Measurements from ENCODE around the gene PACS1.
"Not testable (repeated sequence)": the region's sequence is repeated elsewhere in the genome, so short reads cannot be mapped to it uniquely, and the experiment has no call there.

PACS1 gene

GRCh38 chr11:66106786-66107599 lies 36.9 kb downstream of the PACS1 start:
- DNase-seq (ENCODE audit: insufficient read length, low spot score), result no peak

GRCh38 chr11:66107600-66108510 lies 37.8 kb downstream of the PACS1 start:
- FAIRE-seq, result peak; percentile 26
- DNase-seq (ENCODE audit: insufficient read length, low spot score), result no peak

More at GRCh38 chr11:66106786-66107599, 36.9 kb downstream of the PACS1 start:
- no peak for FAIRE-seq

- FAIRE-seq, result no peak
Measured at GRCh38 chr11:66109294-66109693, 39.2 kb downstream of the PACS1 start.

GRCh38 chr11:66111158-66111557 lies 41.1 kb downstream of the PACS1 start:
- no peak for FAIRE-seq

More at GRCh38 chr11:66109294-66109693, 39.2 kb downstream of the PACS1 start:
- DNase-seq (ENCODE audit: insufficient read length, low spot score), result no peak

GRCh38 chr11:66112041-66112491 lies 42.0 kb downstream of the PACS1 start:
- DNase-seq (ENCODE audit: insufficient read length, low spot score) (no peak), FAIRE-seq (peak; percentile 47)

More at GRCh38 chr11:66111158-66111557, 41.1 kb downstream of the PACS1 start:
- DNase-seq (ENCODE audit: insufficient read length, low spot score), result no peak

GRCh38 chr11:66112601-66113499 lies 42.8 kb downstream of the PACS1 start:
- DNase-seq (ENCODE audit: insufficient read length, low spot score) (no peak), FAIRE-seq (peak; percentile 80)

GRCh38 chr11:66114957-66115356 lies 44.9 kb downstream of the PACS1 start:
- FAIRE-seq, result not testable (repeated sequence)

GRCh38 chr11:66115638-66116301 lies 45.7 kb downstream of the PACS1 start:
- FAIRE-seq (peak; percentile 97), DNase-seq (ENCODE audit: insufficient read length, low spot score) (no peak)

More at GRCh38 chr11:66114957-66115356, 44.9 kb downstream of the PACS1 start:
- not testable (repeated sequence) for DNase-seq (ENCODE audit: insufficient read length, low spot score)

- DNase-seq (ENCODE audit: insufficient read length, low spot score) (no peak), FAIRE-seq (no peak)
Measured at GRCh38 chr11:66116576-66117361, 46.7 kb downstream of the PACS1 start.

GRCh38 chr11:66118847-66119246 lies 48.8 kb downstream of the PACS1 start:
- DNase-seq (ENCODE audit: insufficient read length, low spot score), result no peak
- FAIRE-seq, result no peak

- FAIRE-seq, result no peak
- no peak for DNase-seq (ENCODE audit: insufficient read length, low spot score)
Measured at GRCh38 chr11:66119348-66120133, 49.5 kb downstream of the PACS1 start.

- DNase-seq (ENCODE audit: insufficient read length, low spot score), result no peak
- no peak for FAIRE-seq
Measured at GRCh38 chr11:66121466-66121865, 51.4 kb downstream of the PACS1 start.

- FAIRE-seq, result no peak
- no peak for DNase-seq (ENCODE audit: insufficient read length, low spot score)
Measured at GRCh38 chr11:66123902-66124301, 53.8 kb downstream of the PACS1 start.

GRCh38 chr11:66124564-66124963 lies 54.5 kb downstream of the PACS1 start:
- no peak for DNase-seq (ENCODE audit: insufficient read length, low spot score)
- no peak for FAIRE-seq

GRCh38 chr11:66126064-66126463 lies 56.0 kb downstream of the PACS1 start:
- DNase-seq (ENCODE audit: insufficient read length, low spot score), result no peak

GRCh38 chr11:66126808-66127555 lies 56.9 kb downstream of the PACS1 start:
- FAIRE-seq (peak; percentile 89), DNase-seq (ENCODE audit: insufficient read length, low spot score) (no peak)

More at GRCh38 chr11:66126064-66126463, 56.0 kb downstream of the PACS1 start:
- peak; percentile 87 for FAIRE-seq

GRCh38 chr11:66130978-66131377 lies 60.9 kb downstream of the PACS1 start:
- FAIRE-seq, result no peak
- no peak for DNase-seq (ENCODE audit: insufficient read length, low spot score)

All from GM19239 (cell line).